KMS-11 (cell line): Measurements from ENCODE around the gene UCP3.

ENCODE experiments used
- H2AFZ ChIP-seq: fragments of 200-600 bp; sonication (generic); 2 replicates; pipeline ENCODE4 v1.6.1; 2016; ENCODE audit warnings: antibody characterized with exemption, mixed run types, low read depth
- H3K27ac ChIP-seq: fragments of 200-600 bp; sonication (generic); 2 replicates; pipeline ENCODE4 v1.6.1; 2016; ENCODE audit warnings: mild to moderate bottlenecking, mixed run types
- H3K27me3 ChIP-seq: fragments of 200-600 bp; sonication (generic); 2 replicates; pipeline ENCODE4 v1.6.1; 2017; ENCODE audit warnings: mild to moderate bottlenecking, low read depth, mixed run types, moderate library complexity; ENCODE audit not compliant: insufficient read depth
- H3K36me3 ChIP-seq: fragments of 200-600 bp; sonication (generic); 2 replicates; pipeline ENCODE4 v1.6.1; 2017; ENCODE audit warnings: mild to moderate bottlenecking, mixed run types; ENCODE audit not compliant: insufficient read depth
- H3K4me1 ChIP-seq: fragments of 200-600 bp; sonication (generic); 2 replicates; pipeline ENCODE4 v1.6.1; 2016; ENCODE audit warnings: mild to moderate bottlenecking, low read depth, mixed run types; ENCODE audit not compliant: poor library complexity, severe bottlenecking
- H3K4me2 ChIP-seq: fragments of 200-600 bp; sonication (generic); 2 replicates; pipeline ENCODE4 v1.7.0; 2016; ENCODE audit warnings: mild to moderate bottlenecking, mixed run types
- H3K4me3 ChIP-seq: fragments of 200-600 bp; sonication (generic); IDR thresholded peaks from 2 replicates; pipeline ENCODE4 v1.6.1; 2017; ENCODE audit warnings: low read depth, low read length, mixed read lengths; ENCODE audit not compliant: insufficient read depth
- H3K79me2 ChIP-seq: fragments of 200-600 bp; sonication (generic); 2 replicates; pipeline ENCODE4 v1.6.1; 2016; ENCODE audit warnings: low read depth, mixed run types; ENCODE audit not compliant: insufficient read depth
- H3K9ac ChIP-seq: fragments of 200-600 bp; sonication (generic); 2 replicates; pipeline ENCODE4 v1.6.1; 2016; ENCODE audit warnings: mild to moderate bottlenecking, mixed run types
- H4K20me1 ChIP-seq: fragments of 200-600 bp; sonication (generic); 2 replicates; pipeline ENCODE4 v1.6.1; 2016; ENCODE audit warnings: mild to moderate bottlenecking, mixed run types; ENCODE audit not compliant: insufficient read depth
- CTCF ChIP-seq: fragments of 200-600 bp; sonication (generic); conservative IDR thresholded peaks from 2 replicates; pipeline ENCODE4 v1.6.1; 2017; ENCODE audit warnings: low read depth, mild to moderate bottlenecking, antibody characterized with exemption, low read length, moderate library complexity, mixed read lengths

The UCP3 gene

GRCh38 chr11:74017631-74018030 is 8.7 kb upstream of the UCP3 start:
- Histone ChIP-seq H3K4me2 (no peak overlapping the region), H3K4me1 (peaks cover 6% of the 10 kb centered on the region), H3K4me3 (no peak overlapping the region), H4K20me1 (no peaks in the 10 kb centered on the region), H3K36me3 (no peaks in the 10 kb centered on the region), H3K79me2 (no peaks in the 10 kb centered on the region), H3K9ac (no peak overlapping the region), H3K27me3 (no peaks in the 10 kb centered on the region), H2AFZ (no peak overlapping the region), H3K27ac (no peak overlapping the region)
- no peak for TF ChIP-seq CTCF

GRCh38 chr11:74015919-74016684 is 7.2 kb upstream of the UCP3 start:
- Histone ChIP-seq H3K27ac (no peak overlapping the region), H4K20me1 (no peaks in the 10 kb centered on the region), H3K27me3 (no peaks in the 10 kb centered on the region), H3K79me2 (no peaks in the 10 kb centered on the region), H3K9ac (no peak overlapping the region), H3K36me3 (no peaks in the 10 kb centered on the region), H3K4me3 (no peak overlapping the region), H3K4me2 (no peak overlapping the region), H2AFZ (no peak overlapping the region), H3K4me1 (peaks cover 6% of the 10 kb centered on the region)
- TF ChIP-seq CTCF: no peak

- Histone ChIP-seq H3K4me1 (peaks cover 6% of the 10 kb centered on the region), H3K36me3 (no peaks in the 10 kb centered on the region), H3K27ac (no peak overlapping the region), H2AFZ (no peak overlapping the region), H3K4me2 (no peak overlapping the region), H3K4me3 (no peak overlapping the region), H4K20me1 (no peaks in the 10 kb centered on the region), H3K27me3 (no peaks in the 10 kb centered on the region), H3K79me2 (no peaks in the 10 kb centered on the region), H3K9ac (no peak overlapping the region)
- TF ChIP-seq CTCF: no peak
These were observed 6.0 kb upstream of the UCP3 start for GRCh38 chr11:74014880-74015279.

- no peak overlapping the region for H3K9ac ChIP-seq
- no peak overlapping the region for H3K4me2 ChIP-seq
- H4K20me1 ChIP-seq: no peaks in the 10 kb centered on the region
- H2AFZ ChIP-seq: no peak overlapping the region
- H3K4me3 ChIP-seq: no peak overlapping the region
- no peaks in the 10 kb centered on the region for H3K36me3 ChIP-seq
- H3K79me2 ChIP-seq: no peaks in the 10 kb centered on the region
- no peak for TF ChIP-seq CTCF
- H3K4me1 ChIP-seq: peaks cover 6% of the 10 kb centered on the region
- no peak overlapping the region for H3K27ac ChIP-seq
- no peaks in the 10 kb centered on the region for H3K27me3 ChIP-seq
These were observed 4.3 kb upstream of the UCP3 start for GRCh38 chr11:74013141-74013540.
